Endodermal cell (in vitro differentiated cells): Measurements from ENCODE around the gene SPAG16. TPM values are rescaled to one million over a fixed set of nuclear protein-coding genes. Genes with fewer than 3 reads are reported as not detected.

Experiments
- DNase-seq: peaks from one replicate; pipeline ENCODE4 v3.0.0-alpha.2; 2017
- H3K27ac ChIP-seq: 2 replicates; pipeline ENCODE4 v1.5.1; 2013; ENCODE audit warnings: mild to moderate bottlenecking, low read depth, low read length, moderate library complexity
- H3K27me3 ChIP-seq: 2 replicates; pipeline ENCODE4 v1.6.1; 2013; ENCODE audit warnings: mild to moderate bottlenecking, low read length, moderate library complexity; ENCODE audit not compliant: insufficient read depth, control insufficient read depth, poor library complexity, severe bottlenecking
- H3K36me3 ChIP-seq: 2 replicates; pipeline ENCODE4 v1.7.0; 2013; ENCODE audit warnings: mild to moderate bottlenecking, low read length, moderate library complexity; ENCODE audit not compliant: control insufficient read depth, insufficient read depth
- H3K4me1 ChIP-seq: one replicate; pipeline ENCODE4 v1.7.0; 2013; ENCODE audit warnings: low read length; ENCODE audit not compliant: control insufficient read depth, insufficient read depth
- H3K4me3 ChIP-seq: 2 replicates; pipeline ENCODE4 v1.5.1; 2013; ENCODE audit warnings: mild to moderate bottlenecking, low read length, moderate library complexity
- H3K9ac ChIP-seq: 2 replicates; pipeline ENCODE4 v1.6.1; 2013; ENCODE audit warnings: mild to moderate bottlenecking, low read length, moderate library complexity; ENCODE audit not compliant: poor library complexity, severe bottlenecking; ENCODE audit errors: extremely low read depth
- H3K9me3 ChIP-seq: 2 replicates; pipeline ENCODE4 v1.6.1; 2013; ENCODE audit warnings: mild to moderate bottlenecking, low read length, moderate library complexity; ENCODE audit not compliant: control insufficient read depth
- H3K27ac Mint-ChIP-seq: 2 replicates; pipeline ENCODE4 v1.8.0; 2020; ENCODE audit warnings: mixed read lengths
- H3K27me3 Mint-ChIP-seq: 2 replicates; pipeline ENCODE4 v1.8.0; 2021; ENCODE audit warnings: mild to moderate bottlenecking, mixed read lengths; ENCODE audit not compliant: insufficient read depth
- H3K36me3 Mint-ChIP-seq: 2 replicates; pipeline ENCODE4 v1.8.0; 2020; ENCODE audit warnings: low read depth, mixed read lengths
- H3K4me1 Mint-ChIP-seq: 2 replicates; pipeline ENCODE4 v1.8.0; 2020; ENCODE audit warnings: mixed read lengths
- H3K4me3 Mint-ChIP-seq: 2 replicates; pipeline ENCODE4 v1.8.0; 2020; ENCODE audit warnings: mild to moderate bottlenecking, moderate library complexity, mixed read lengths
- H3K9me3 Mint-ChIP-seq: 2 replicates; pipeline ENCODE4 v1.8.0; 2020; ENCODE audit warnings: mild to moderate bottlenecking, mixed read lengths
- WGBS, 2 experiments: methylation state at CpG; one replicate each; pipeline versions ENCODE4 v1.1.5 to v1.1.7; 2013; ENCODE audit warnings: missing lambda C conversion rate in 2 of 2, mixed read lengths in 1 of 2; ENCODE audit not compliant: insufficient coverage in 1 of 2, insufficient read length in 1 of 2; 5-methylcytosine and 5-hydroxymethylcytosine counted together
- total RNA-seq, 2 donors: library from RNA; stranded (reverse); fragmentation: NEBNext Ultra II Directional in 1 of 2; extraction: Animal tissue kit (Norgen Biotek cat#: 25700) in 1 of 2; gene quantifications; 2 replicates in 1 of 2; 3 replicates in 1 of 2; pipeline ENCODE4 v1.2.1, GENCODE V29; 2021
- TF ChIP-seq, protein P1 (sequence below): fragments of 200-600 bp; sonication (generic); conservative IDR thresholded peaks from 2 replicates; pipeline ENCODE4 v1.5.0; 2021; ENCODE audit warnings: antibody characterized with exemption, mild to moderate bottlenecking

SPAG16 gene
- total RNA-seq, 2 donors from 2014 or later, result 27.8 to 38.2 TPM

DNA sequence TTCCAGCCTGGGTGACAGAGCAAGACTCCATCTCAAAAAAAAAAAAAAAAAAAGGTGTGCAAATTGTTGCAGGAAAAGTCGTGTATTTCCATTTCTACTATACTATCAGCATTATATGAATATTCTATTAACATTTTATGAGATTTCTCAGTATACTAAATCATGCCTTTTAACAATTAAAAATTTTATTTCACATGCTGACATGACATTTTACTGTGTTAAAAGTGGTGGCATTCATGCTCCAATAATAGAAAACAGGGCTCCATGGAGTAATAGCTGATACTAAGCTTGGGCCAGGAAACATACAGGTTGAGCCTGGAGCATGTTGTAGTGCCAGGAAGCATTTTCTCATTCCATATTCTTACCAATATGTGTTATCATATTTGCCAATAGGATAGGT lies 141.4 kb downstream of the SPAG16 start:
- WGBS, 2 experiments, result no CpG with 5 or more reads among the region's 1 CpG
- no peaks in the 10 kb centered on the region for H3K27me3 Mint-ChIP-seq
- H3K9ac ChIP-seq, result no peak overlapping the region
- H3K9me3 Mint-ChIP-seq, result peaks cover 10% of the 10 kb centered on the region
- peaks cover 6% of the 10 kb centered on the region for H3K9me3 ChIP-seq
- H3K4me3 Mint-ChIP-seq, result no peak overlapping the region
- no peaks in the 10 kb centered on the region for H3K4me1 ChIP-seq
- TF ChIP-seq, protein P1, sequence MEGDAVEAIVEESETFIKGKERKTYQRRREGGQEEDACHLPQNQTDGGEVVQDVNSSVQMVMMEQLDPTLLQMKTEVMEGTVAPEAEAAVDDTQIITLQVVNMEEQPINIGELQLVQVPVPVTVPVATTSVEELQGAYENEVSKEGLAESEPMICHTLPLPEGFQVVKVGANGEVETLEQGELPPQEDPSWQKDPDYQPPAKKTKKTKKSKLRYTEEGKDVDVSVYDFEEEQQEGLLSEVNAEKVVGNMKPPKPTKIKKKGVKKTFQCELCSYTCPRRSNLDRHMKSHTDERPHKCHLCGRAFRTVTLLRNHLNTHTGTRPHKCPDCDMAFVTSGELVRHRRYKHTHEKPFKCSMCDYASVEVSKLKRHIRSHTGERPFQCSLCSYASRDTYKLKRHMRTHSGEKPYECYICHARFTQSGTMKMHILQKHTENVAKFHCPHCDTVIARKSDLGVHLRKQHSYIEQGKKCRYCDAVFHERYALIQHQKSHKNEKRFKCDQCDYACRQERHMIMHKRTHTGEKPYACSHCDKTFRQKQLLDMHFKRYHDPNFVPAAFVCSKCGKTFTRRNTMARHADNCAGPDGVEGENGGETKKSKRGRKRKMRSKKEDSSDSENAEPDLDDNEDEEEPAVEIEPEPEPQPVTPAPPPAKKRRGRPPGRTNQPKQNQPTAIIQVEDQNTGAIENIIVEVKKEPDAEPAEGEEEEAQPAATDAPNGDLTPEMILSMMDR, result no peak
- H3K4me3 ChIP-seq, result no peak overlapping the region
- no peak overlapping the region for H3K27ac Mint-ChIP-seq
- no peaks in the 10 kb centered on the region for H3K36me3 ChIP-seq
- no peaks in the 10 kb centered on the region for H3K27me3 ChIP-seq
- no peak for DNase-seq
- H3K36me3 Mint-ChIP-seq, result no peaks in the 10 kb centered on the region
- no peak overlapping the region for H3K27ac ChIP-seq
- H3K4me1 Mint-ChIP-seq, result no peaks in the 10 kb centered on the region

DNA sequence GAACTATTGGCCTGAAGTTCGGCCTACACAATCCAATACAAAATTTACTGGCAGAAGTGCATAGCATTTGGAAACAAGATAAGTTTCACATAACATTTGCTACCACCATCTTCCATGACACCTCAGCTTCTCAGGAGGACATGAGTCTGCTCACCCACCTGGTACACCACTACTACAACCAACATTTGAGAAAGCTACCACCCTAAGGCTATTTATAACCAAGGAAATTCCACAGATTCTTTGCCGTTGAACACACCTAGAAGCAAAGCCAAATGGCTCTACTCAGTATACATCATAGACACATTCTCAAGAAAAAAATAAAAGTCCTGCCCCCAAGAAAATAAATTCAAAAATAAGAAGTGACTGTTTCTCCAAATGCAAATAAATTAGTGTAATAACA lies 145.3 kb downstream of the SPAG16 start:
- TF ChIP-seq, protein P1, result no peak
- H3K36me3 Mint-ChIP-seq, result no peaks in the 10 kb centered on the region
- H3K4me3 ChIP-seq, result no peak overlapping the region
- H3K9ac ChIP-seq, result no peak overlapping the region
- no peaks in the 10 kb centered on the region for H3K4me1 ChIP-seq
- H3K4me3 Mint-ChIP-seq, result no peak overlapping the region
- H3K27ac ChIP-seq, result no peak overlapping the region
- H3K27ac Mint-ChIP-seq, result no peak overlapping the region
- WGBS, 2 experiments, result 85 to 92% methylated on average over 2 of the region's 2 CpGs
- no peaks in the 10 kb centered on the region for H3K36me3 ChIP-seq
- H3K27me3 ChIP-seq, result no peaks in the 10 kb centered on the region
- peaks cover 3% of the 10 kb centered on the region for H3K9me3 Mint-ChIP-seq
- no peaks in the 10 kb centered on the region for H3K27me3 Mint-ChIP-seq
- H3K4me1 Mint-ChIP-seq, result no peaks in the 10 kb centered on the region
- DNase-seq, result no peak
- peaks cover 7% of the 10 kb centered on the region for H3K9me3 ChIP-seq

DNA sequence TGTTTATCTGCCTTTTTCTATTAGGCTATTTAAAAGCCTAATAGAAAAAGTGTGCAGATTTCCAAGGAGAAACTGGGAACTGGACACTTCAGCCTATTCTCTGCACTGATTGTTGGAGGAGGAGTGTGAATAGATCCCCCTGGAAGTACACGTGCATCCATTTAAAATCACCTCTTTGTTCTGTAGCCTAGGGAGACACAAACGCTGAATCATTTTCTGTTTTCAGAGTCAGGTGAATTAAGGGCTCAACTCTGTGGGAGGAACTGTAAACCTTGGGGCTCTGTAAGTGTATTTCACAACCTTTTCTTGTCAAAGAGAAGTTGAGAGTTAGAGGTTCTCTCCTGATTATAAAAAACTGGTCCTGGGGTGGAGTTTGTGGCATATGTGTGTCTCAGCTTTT lies 159.7 kb downstream of the SPAG16 start:
- H3K9me3 ChIP-seq, result peaks cover 9% of the 10 kb centered on the region
- Mint-ChIP-seq H3K36me3 (no peaks in the 10 kb centered on the region), H3K27me3 (no peaks in the 10 kb centered on the region), H3K9me3 (peaks cover 19% of the 10 kb centered on the region), H3K4me1 (no peaks in the 10 kb centered on the region), H3K4me3 (no peak overlapping the region), H3K27ac (no peak overlapping the region)
- H3K4me3 ChIP-seq, result no peak overlapping the region
- H3K27me3 ChIP-seq, result no peaks in the 10 kb centered on the region
- H3K36me3 ChIP-seq, result no peaks in the 10 kb centered on the region
- WGBS, 2 experiments, result 91 to 100% methylated on average over 2 of the region's 2 CpGs
- TF ChIP-seq, protein P1, result no peak
- H3K27ac ChIP-seq, result no peak overlapping the region
- H3K9ac ChIP-seq, result no peak overlapping the region
- H3K4me1 ChIP-seq, result no peaks in the 10 kb centered on the region
- no peak for DNase-seq
